Osteocyte (in vitro differentiated cells): Measurements from ENCODE around the gene EXOC6. TPM values are rescaled to one million over a fixed set of nuclear protein-coding genes. Genes with fewer than 3 reads are reported as not detected.

Experiments used
- DNase-seq: peaks from one replicate; pipeline ENCODE4 v3.0.0; 2021; ENCODE audit warnings: mixed read lengths; ENCODE audit not compliant: unreplicated experiment; ENCODE audit errors: extremely low spot score
- H3K27ac Mint-ChIP-seq: one replicate; pipeline ENCODE4 v1.8.0; 2021; ENCODE audit warnings: mild to moderate bottlenecking, mixed read lengths; ENCODE audit not compliant: unreplicated experiment
- H3K27me3 Mint-ChIP-seq: one replicate; pipeline ENCODE4 v1.8.0; 2021; ENCODE audit warnings: mixed read lengths; ENCODE audit not compliant: unreplicated experiment
- H3K36me3 Mint-ChIP-seq: one replicate; pipeline ENCODE4 v1.8.0; 2021; ENCODE audit warnings: mixed read lengths; ENCODE audit not compliant: unreplicated experiment
- H3K4me1 Mint-ChIP-seq: one replicate; pipeline ENCODE4 v1.8.0; 2021; ENCODE audit warnings: mixed read lengths; ENCODE audit not compliant: unreplicated experiment
- H3K4me3 Mint-ChIP-seq: one replicate; pipeline ENCODE4 v1.8.0; 2021; ENCODE audit warnings: mild to moderate bottlenecking, moderate library complexity, mixed read lengths; ENCODE audit not compliant: unreplicated experiment
- H3K9me3 Mint-ChIP-seq: one replicate; pipeline ENCODE4 v1.8.0; 2021; ENCODE audit warnings: mixed read lengths; ENCODE audit not compliant: unreplicated experiment
- CTCF ChIP-seq: fragments of 200-600 bp; sonication (generic); IDR thresholded peaks from 2 replicates; pipeline ENCODE4 v1.5.0; 2021; ENCODE audit warnings: antibody characterized with exemption, mild to moderate bottlenecking, moderate library complexity
- total RNA-seq: library from RNA; stranded (reverse); gene quantifications from 2 replicates; pipeline ENCODE4 v1.2.1, GENCODE V29; 2021

The EXOC6 gene
- total RNA-seq, 1 donor from 2014 or later: 8.5 TPM

DNA sequence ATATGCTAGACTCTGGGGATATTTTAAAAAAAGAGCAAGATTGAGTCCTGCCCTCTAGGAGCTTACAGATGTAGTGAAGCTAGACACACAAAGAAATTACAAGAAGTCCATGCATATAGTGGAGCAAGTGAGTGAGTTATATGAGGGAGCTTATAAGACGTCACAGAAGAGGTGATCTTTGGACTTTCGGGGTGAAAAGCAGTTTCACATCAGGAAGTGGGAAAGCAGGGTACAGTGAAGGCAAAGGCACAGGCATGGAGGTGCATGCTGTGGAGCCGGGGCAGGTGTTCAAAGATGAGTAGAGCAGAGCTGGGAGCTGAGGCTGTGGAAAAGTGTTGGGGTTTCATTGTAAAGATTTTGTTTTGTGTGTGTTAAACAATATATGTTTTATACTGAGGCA, 38.5 kb upstream of the EXOC6 start:
- H3K9me3 Mint-ChIP-seq: no peaks in the 10 kb centered on the region
- no peak overlapping the region for H3K27ac Mint-ChIP-seq
- H3K36me3 Mint-ChIP-seq: no peaks in the 10 kb centered on the region
- no peak overlapping the region for H3K4me3 Mint-ChIP-seq
- TF ChIP-seq CTCF: no peak
- H3K27me3 Mint-ChIP-seq: peaks cover 11% of the 10 kb centered on the region
- DNase-seq: no peak
- H3K4me1 Mint-ChIP-seq: no peaks in the 10 kb centered on the region

- Mint-ChIP-seq H3K27me3 (peaks cover 11% of the 10 kb centered on the region), H3K36me3 (no peaks in the 10 kb centered on the region), H3K9me3 (no peaks in the 10 kb centered on the region), H3K27ac (no peak overlapping the region), H3K4me1 (no peaks in the 10 kb centered on the region), H3K4me3 (no peak overlapping the region)
- TF ChIP-seq CTCF: no peak
- no peak for DNase-seq
Observed at GRCh38 chr10:92810934-92811532, 37.3 kb upstream of the EXOC6 start.

GRCh38 chr10:92811986-92812385, 36.3 kb upstream of the EXOC6 start:
- TF ChIP-seq CTCF: no peak
- Mint-ChIP-seq H3K36me3 (no peaks in the 10 kb centered on the region), H3K27me3 (peaks cover 7% of the 10 kb centered on the region), H3K4me3 (no peak overlapping the region), H3K9me3 (no peaks in the 10 kb centered on the region), H3K27ac (no peak overlapping the region), H3K4me1 (no peaks in the 10 kb centered on the region)
- no peak for DNase-seq

DNA sequence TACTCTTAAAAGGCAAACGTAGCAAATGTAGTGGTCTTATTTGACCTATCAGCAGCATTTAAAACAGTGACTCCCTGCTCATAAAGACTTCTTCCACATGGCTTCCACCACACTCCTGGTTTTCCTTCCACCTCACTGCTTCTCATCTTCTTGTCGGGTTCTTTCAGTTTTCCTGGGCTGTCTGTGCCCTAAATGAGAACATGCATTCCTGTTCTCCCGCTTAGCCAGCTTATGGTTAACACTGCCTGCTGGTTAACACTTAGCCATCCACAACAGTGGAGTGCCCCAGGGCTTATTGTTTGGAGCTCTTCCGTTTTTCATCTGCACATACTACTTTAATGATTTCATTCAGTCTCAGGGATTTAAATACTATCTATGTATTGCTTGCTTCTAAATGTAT, 34.3 kb upstream of the EXOC6 start:
- no peaks in the 10 kb centered on the region for H3K4me1 Mint-ChIP-seq
- H3K27ac Mint-ChIP-seq: no peak overlapping the region
- no peaks in the 10 kb centered on the region for H3K36me3 Mint-ChIP-seq
- H3K9me3 Mint-ChIP-seq: no peaks in the 10 kb centered on the region
- no peak for DNase-seq
- no peak overlapping the region for H3K4me3 Mint-ChIP-seq
- peaks cover 7% of the 10 kb centered on the region for H3K27me3 Mint-ChIP-seq
- TF ChIP-seq CTCF: no peak

DNA sequence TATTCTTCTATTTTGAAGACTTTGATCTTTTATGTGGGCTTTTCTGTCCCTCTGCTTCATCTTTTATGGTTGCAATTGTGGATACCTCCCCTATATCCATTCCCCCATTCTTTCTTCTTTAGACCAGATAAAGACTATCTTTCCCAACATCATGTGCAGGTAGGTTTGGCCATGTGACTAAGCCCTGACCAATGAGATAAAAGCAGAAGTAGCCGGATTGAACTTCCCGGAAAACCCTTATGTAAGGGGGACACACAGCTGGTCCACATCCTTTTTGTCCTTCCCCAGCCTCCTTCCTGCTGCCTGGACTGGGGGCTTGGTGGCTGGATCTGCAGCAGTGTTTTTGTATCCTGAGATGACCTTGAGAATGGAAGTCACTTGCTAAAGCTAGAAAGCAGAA, 33.5 kb upstream of the EXOC6 start:
- TF ChIP-seq CTCF: no peak

More for the DNA sequence above, 33.5 kb upstream of the EXOC6 start:
- no peaks in the 10 kb centered on the region for H3K9me3 Mint-ChIP-seq
- no peaks in the 10 kb centered on the region for H3K4me1 Mint-ChIP-seq
- no peak overlapping the region for H3K27ac Mint-ChIP-seq
- H3K4me3 Mint-ChIP-seq: no peak overlapping the region
- H3K36me3 Mint-ChIP-seq: no peaks in the 10 kb centered on the region
- no peak for DNase-seq
- peaks cover 7% of the 10 kb centered on the region for H3K27me3 Mint-ChIP-seq
